CD4-positive, CD25-positive, alpha-beta regulatory T cell (primary cell): ENCODE data around the gene BMP6. TPM values are rescaled to one million over a fixed set of nuclear protein-coding genes. Genes with fewer than 3 reads are reported as not detected.

Experiments used
- ATAC-seq, 2 donors: fragments of 150-1000 bp; cut with Tn5 transposase; one replicate each; pipeline ENCODE4 v1.10.0; 2021; ENCODE audit warnings: low read depth in 2 of 2, moderate number of reproducible peaks in 2 of 2, moderate library complexity in 1 of 2
- DNase-seq, 3 donors: peaks; one replicate each; pipeline versions ENCODE4 v3.0.0 to v3.0.0-alpha.2; 2012 to 2022; ENCODE audit warnings: mixed read lengths in 1 of 3
- H3K27ac ChIP-seq: one replicate; pipeline ENCODE4 v1.7.0; 2013; ENCODE audit warnings: mild to moderate bottlenecking, low read length; ENCODE audit not compliant: insufficient read depth, poor library complexity, severe bottlenecking
- H3K27me3 ChIP-seq: one replicate; pipeline ENCODE4 v1.7.0; 2013; ENCODE audit warnings: low read length; ENCODE audit not compliant: control insufficient read depth, insufficient read depth
- H3K36me3 ChIP-seq: one replicate; pipeline ENCODE4 v1.7.0; 2013; ENCODE audit warnings: mild to moderate bottlenecking, low read length, moderate library complexity; ENCODE audit not compliant: control insufficient read depth, insufficient read depth
- H3K4me1 ChIP-seq: 2 replicates; pipeline ENCODE4 v1.7.0; 2013; ENCODE audit warnings: mild to moderate bottlenecking, low read length; ENCODE audit not compliant: insufficient read depth, control insufficient read depth, poor library complexity, severe bottlenecking
- H3K4me3 ChIP-seq: one replicate; pipeline ENCODE4 v1.7.0; 2013; ENCODE audit warnings: low read depth, mild to moderate bottlenecking, low read length, moderate library complexity
- H3K9me3 ChIP-seq, 2 experiments: 1 replicate in 1 of 2; 2 replicates in 1 of 2; pipeline ENCODE4 v1.7.0; 2013; ENCODE audit warnings: low read length in 2 of 2, mild to moderate bottlenecking in 1 of 2, moderate library complexity in 1 of 2; ENCODE audit not compliant: control insufficient read depth in 2 of 2
- H3K27ac Mint-ChIP-seq, 3 donors: one replicate each; pipeline ENCODE4 v1.8.0; 2020 to 2022; ENCODE audit warnings: mild to moderate bottlenecking in 3 of 3, mixed read lengths in 3 of 3, moderate library complexity in 2 of 3
- H3K27me3 Mint-ChIP-seq: one replicate; pipeline ENCODE4 v1.8.0; 2022; ENCODE audit warnings: mild to moderate bottlenecking, mixed read lengths
- H3K36me3 Mint-ChIP-seq: one replicate; pipeline ENCODE4 v1.8.0; 2020; ENCODE audit warnings: mixed read lengths
- H3K4me1 Mint-ChIP-seq, 4 donors: one replicate each; pipeline ENCODE4 v1.8.0; 2020 to 2022; ENCODE audit warnings: mixed read lengths in 4 of 4, mild to moderate bottlenecking in 1 of 4
- H3K4me3 Mint-ChIP-seq, 4 donors: one replicate each; pipeline ENCODE4 v1.8.0; 2020 to 2022; ENCODE audit warnings: mild to moderate bottlenecking in 4 of 4, mixed read lengths in 4 of 4, moderate library complexity in 3 of 4
- H3K9me3 Mint-ChIP-seq, 7 donors: one replicate each; pipeline ENCODE4 v1.8.0; 2020 to 2022; ENCODE audit warnings: mixed read lengths in 7 of 7, mild to moderate bottlenecking in 3 of 7, moderate library complexity in 2 of 7
- polyA plus RNA-seq, 4 donors: library from polyadenylated mRNA; unstranded; fragments of 300-500 nt; fragmentation: Illumina TruSeq; gene quantifications; one replicate each; pipeline ENCODE4 v1.2.3, GENCODE V29; 2021
- total RNA-seq: library from RNA; stranded (reverse); gene quantifications from one replicate; pipeline ENCODE4 v1.2.3, GENCODE V29; 2022

The BMP6 gene
- 1.2 TPM for total RNA-seq
- polyA plus RNA-seq, result not detected

DNA sequence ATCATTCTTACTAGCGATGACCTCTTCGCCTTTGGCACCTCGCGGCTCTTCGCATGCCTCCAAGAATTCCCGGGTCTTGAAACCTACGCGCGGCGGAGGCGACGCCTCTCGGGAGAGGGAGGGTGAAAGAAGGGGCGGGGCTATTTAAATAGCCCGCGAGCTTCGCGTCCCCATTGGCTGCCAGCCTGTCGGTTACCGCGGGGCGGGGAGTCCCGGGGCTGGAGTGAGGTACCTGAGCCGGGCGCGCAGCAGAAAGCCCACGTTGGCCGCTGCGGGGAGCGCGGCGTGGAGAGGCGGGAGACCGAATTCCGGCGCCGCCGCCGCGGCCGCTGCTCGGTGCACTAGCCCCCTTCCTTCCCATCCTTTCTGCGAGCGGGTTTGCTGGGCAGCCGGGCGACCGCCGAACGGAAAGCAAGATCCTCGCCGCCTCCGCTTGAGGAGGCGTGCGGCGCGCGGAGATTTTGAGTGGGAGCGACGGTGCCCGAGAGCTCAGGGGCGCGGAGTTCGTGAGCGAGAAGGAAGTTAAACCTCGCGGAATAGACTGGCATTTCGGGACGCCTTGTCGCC lies at the start of gene BMP6:
Gene BMP6, plus strand, starts transcription at position 251 of the 567 bp plus-strand sequence. CDS start 857 bp downstream, outside the sequence.
- peaks cover 27% of the 10 kb centered on the region for H3K4me1 ChIP-seq
- H3K36me3 Mint-ChIP-seq, result no peaks in the 10 kb centered on the region
- peaks cover 0 to 22% (median 0%) of the 10 kb centered on the region in 4 donors for H3K4me1 Mint-ChIP-seq
- no peaks in the 10 kb centered on the region for H3K9me3 ChIP-seq
- H3K27me3 Mint-ChIP-seq, result peaks cover 81% of the 10 kb centered on the region
- peak in 2 of 3 donors; percentile 13 to 73 for DNase-seq
- no peak within 1 kb of the TSS for H3K27ac ChIP-seq
- peak within 1 kb of the TSS; percentile 38 to 76 (median 72) for H3K4me3 Mint-ChIP-seq
- H3K4me3 ChIP-seq, result no peak within 1 kb of the TSS
- ATAC-seq, result peak; percentile 33 to 54
- no peaks in the 10 kb centered on the region for H3K9me3 Mint-ChIP-seq
- H3K27me3 ChIP-seq, result peaks cover 35% of the 10 kb centered on the region
- no peaks in the 10 kb centered on the region for H3K36me3 ChIP-seq
- no peak within 1 kb of the TSS for H3K27ac Mint-ChIP-seq

DNA sequence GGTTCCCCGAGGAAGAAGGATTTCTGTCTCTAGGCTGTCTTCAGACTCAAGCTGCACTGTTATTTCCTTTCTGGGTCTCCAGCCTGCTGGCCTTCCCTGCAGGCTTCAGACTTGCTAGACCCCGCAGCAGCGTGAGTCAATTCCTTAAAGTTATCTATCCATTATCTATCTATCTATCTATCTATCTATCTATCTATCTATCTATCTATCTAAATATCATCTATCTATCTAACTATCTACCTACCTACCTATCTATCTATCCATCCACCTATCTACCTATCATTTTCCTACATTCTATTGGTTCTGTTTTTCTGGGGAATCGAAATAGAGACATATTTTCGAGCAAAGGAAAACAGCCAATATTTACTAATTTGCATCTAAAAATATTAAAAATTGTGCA lies 48.7 kb upstream of the BMP6 start:
- H3K9me3 Mint-ChIP-seq, result no peaks in the 10 kb centered on the region
- no peak overlapping the region for H3K27ac Mint-ChIP-seq
- H3K4me1 ChIP-seq, result no peaks in the 10 kb centered on the region
- no peak overlapping the region for H3K27ac ChIP-seq
- no peaks in the 10 kb centered on the region for H3K36me3 ChIP-seq
- no peaks in the 10 kb centered on the region for H3K27me3 ChIP-seq
- H3K4me3 ChIP-seq, result no peak overlapping the region
- H3K9me3 ChIP-seq, result no peaks in the 10 kb centered on the region
- no peak for ATAC-seq
- H3K4me3 Mint-ChIP-seq, result no peak overlapping the region
- no peak for DNase-seq
- no peaks in the 10 kb centered on the region for H3K4me1 Mint-ChIP-seq
- H3K27me3 Mint-ChIP-seq, result no peaks in the 10 kb centered on the region
- H3K36me3 Mint-ChIP-seq, result no peaks in the 10 kb centered on the region

DNA sequence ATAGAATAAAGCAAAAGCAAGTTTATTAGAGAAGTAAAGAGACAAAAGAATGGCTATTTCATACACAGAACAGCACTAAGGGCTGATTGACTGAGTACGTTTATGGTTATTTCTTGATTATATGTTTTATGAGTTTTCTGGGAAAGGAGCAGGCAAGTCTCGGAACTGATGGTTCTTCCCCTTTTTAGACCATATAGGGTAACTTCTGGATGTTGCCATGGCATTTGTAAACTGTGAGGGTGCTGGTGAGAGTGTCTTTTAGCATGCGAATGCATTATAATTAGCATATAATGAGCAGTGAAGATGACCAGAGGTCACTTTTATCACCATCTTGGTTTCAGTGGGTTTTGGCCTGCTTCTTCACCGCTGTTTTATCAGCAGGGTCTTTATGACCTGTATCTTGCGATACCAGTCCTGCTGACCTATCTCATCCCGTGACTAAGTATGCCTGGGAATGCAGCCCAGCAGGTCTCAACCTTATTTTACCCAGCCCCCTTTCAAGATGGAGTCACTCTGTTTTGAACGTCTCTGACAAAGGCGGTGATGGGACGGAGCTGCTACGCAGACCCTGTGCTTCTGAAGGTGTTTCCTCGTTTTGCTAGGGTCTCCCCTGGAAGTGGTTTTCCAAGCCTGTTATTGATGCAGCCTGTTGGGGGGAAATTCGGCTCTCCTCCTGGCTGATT lies 45.4 kb upstream of the BMP6 start:
- no peak overlapping the region for H3K4me3 Mint-ChIP-seq
- no peaks in the 10 kb centered on the region for H3K27me3 ChIP-seq
- peaks cover 3% of the 10 kb centered on the region for H3K27me3 Mint-ChIP-seq
- ATAC-seq (no peak), DNase-seq (no peak)
- no peak overlapping the region for H3K27ac Mint-ChIP-seq
- H3K36me3 ChIP-seq, result no peaks in the 10 kb centered on the region
- no peaks in the 10 kb centered on the region for H3K4me1 Mint-ChIP-seq
- H3K9me3 ChIP-seq, result no peaks in the 10 kb centered on the region
- H3K4me3 ChIP-seq, result no peak overlapping the region
- H3K36me3 Mint-ChIP-seq, result no peaks in the 10 kb centered on the region
- H3K27ac ChIP-seq, result no peak overlapping the region
- peaks cover 0 to 2% (median 0%) of the 10 kb centered on the region in 7 donors for H3K9me3 Mint-ChIP-seq
- H3K4me1 ChIP-seq, result no peaks in the 10 kb centered on the region

DNA sequence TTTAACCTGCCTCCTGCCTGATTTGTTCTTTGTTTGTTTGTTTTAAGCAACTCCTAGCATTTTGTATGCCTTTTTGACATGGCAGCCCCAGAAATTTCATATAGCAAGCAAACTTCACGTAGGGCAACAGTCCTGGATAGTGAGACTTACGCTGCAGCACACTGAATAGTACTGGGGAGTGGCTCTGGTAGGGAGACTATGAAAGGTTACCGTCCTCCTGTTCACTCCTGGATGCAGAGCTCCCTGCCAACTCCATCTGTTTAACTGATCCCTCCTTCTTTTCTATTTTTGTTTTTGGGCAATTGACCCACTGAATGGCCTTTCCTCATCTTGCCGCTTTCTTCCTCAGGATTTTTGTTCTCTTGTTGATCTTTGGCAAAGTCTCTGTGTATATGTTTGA lies 44.5 kb upstream of the BMP6 start:
- DNase-seq (no peak), ATAC-seq (no peak)
- Mint-ChIP-seq H3K27me3 (peaks cover 4% of the 10 kb centered on the region), H3K36me3 (no peaks in the 10 kb centered on the region), H3K4me3 (no peak overlapping the region), H3K9me3 (peaks cover 0 to 2% (median 0%) of the 10 kb centered on the region in 7 donors), H3K27ac (no peak overlapping the region), H3K4me1 (no peaks in the 10 kb centered on the region)
- Histone ChIP-seq H3K9me3 (no peaks in the 10 kb centered on the region), H3K4me1 (no peaks in the 10 kb centered on the region), H3K36me3 (no peaks in the 10 kb centered on the region), H3K27me3 (no peaks in the 10 kb centered on the region), H3K4me3 (no peak overlapping the region), H3K27ac (no peak overlapping the region)

DNA sequence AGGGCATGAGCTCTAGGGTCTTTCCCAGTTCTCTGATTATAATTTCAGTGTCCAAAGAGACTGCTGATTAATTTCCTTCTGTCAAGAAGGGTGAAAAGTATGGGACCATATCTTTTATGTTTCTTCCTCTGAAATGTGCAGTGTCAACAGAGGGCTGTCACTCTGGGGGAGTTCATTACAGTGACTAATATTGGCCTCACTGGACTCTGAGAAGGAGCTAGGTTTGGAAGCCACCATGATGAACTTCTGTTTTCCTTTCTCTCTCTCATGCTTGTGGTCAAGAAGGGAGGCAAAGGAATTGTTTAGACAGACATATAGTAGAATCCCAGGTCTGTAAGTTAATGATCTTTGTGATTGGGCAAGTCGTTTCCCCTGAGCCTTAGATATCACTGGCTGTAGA lies 41.8 kb upstream of the BMP6 start:
- no peaks in the 10 kb centered on the region for H3K36me3 Mint-ChIP-seq
- H3K27me3 Mint-ChIP-seq, result peaks cover 4% of the 10 kb centered on the region
- H3K9me3 Mint-ChIP-seq, result peaks cover 0 to 2% (median 0%) of the 10 kb centered on the region in 7 donors
- no peak for ATAC-seq
- H3K4me3 Mint-ChIP-seq, result no peak overlapping the region
- no peaks in the 10 kb centered on the region for H3K36me3 ChIP-seq
- no peaks in the 10 kb centered on the region for H3K27me3 ChIP-seq
- H3K4me3 ChIP-seq, result no peak overlapping the region
- no peak overlapping the region for H3K27ac ChIP-seq
- no peaks in the 10 kb centered on the region for H3K4me1 ChIP-seq
- H3K27ac Mint-ChIP-seq, result no peak overlapping the region
- no peaks in the 10 kb centered on the region for H3K9me3 ChIP-seq
- no peak for DNase-seq
- no peaks in the 10 kb centered on the region for H3K4me1 Mint-ChIP-seq

DNA sequence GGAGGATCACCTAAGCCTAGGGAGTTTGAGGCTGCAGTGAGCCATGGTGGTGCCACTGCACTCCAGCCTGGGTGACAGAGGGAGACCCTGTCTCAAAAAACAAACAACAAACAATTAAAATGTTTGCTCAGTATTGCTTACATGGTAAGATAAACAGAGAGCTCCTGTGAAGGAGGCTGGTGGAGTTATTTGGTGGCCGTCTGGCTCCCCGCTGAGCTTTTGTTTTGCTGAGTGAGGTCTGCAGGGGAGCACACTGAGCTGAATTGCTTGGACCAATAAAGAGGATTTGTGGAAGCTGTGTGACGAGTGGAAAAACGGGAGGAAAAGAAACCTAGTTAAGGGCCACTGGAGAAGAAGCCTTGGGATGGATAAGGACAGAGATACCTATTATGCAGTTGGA lies 41.1 kb upstream of the BMP6 start:
- Mint-ChIP-seq H3K4me3 (no peak overlapping the region), H3K9me3 (peaks cover 0 to 2% (median 0%) of the 10 kb centered on the region in 7 donors), H3K36me3 (no peaks in the 10 kb centered on the region), H3K27ac (no peak overlapping the region), H3K27me3 (peaks cover 11% of the 10 kb centered on the region), H3K4me1 (no peaks in the 10 kb centered on the region)
- H3K4me1 ChIP-seq, result no peaks in the 10 kb centered on the region
- no peak overlapping the region for H3K4me3 ChIP-seq
- H3K27me3 ChIP-seq, result no peaks in the 10 kb centered on the region
- H3K27ac ChIP-seq, result no peak overlapping the region
- DNase-seq (no peak), ATAC-seq (no peak)
- H3K9me3 ChIP-seq, result no peaks in the 10 kb centered on the region
- no peaks in the 10 kb centered on the region for H3K36me3 ChIP-seq

DNA sequence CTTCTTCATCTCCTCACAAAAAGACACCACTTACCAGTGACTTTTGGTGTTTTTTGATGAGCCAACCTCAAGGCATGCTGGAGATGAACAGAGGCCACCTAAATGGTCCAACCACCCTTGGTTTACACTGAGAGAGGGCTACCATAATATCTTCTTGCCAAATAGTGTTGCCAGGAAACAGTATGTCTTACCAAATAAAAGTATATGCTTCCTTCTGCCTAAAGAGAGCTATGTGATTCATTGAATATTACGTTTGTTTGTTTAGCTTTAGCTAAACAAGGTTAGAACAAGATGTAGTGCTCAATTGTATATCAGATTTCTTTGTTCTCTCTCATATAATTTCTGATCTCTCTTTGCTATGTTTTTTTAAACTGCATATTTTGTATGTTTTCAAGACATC lies 40.6 kb upstream of the BMP6 start:
- Histone ChIP-seq H3K27me3 (no peaks in the 10 kb centered on the region), H3K9me3 (no peaks in the 10 kb centered on the region), H3K4me1 (no peaks in the 10 kb centered on the region), H3K36me3 (no peaks in the 10 kb centered on the region), H3K27ac (no peak overlapping the region), H3K4me3 (no peak overlapping the region)
- no peak overlapping the region for H3K4me3 Mint-ChIP-seq
- peaks cover 15% of the 10 kb centered on the region for H3K27me3 Mint-ChIP-seq
- no peak for ATAC-seq
- peaks cover 0 to 2% (median 0%) of the 10 kb centered on the region in 7 donors for H3K9me3 Mint-ChIP-seq
- DNase-seq, result no peak
- no peak overlapping the region for H3K27ac Mint-ChIP-seq
- H3K4me1 Mint-ChIP-seq, result no peaks in the 10 kb centered on the region
- no peaks in the 10 kb centered on the region for H3K36me3 Mint-ChIP-seq
